Measurements from ENCODE around the gene NASP.

The NASP gene

GRCh38 chr1:45604239-45604638, 20.4 kb downstream of the NASP start:
- TF ChIP-seq CTCF (IDR thresholded peaks at IDR 0.05; ENCODE audit: low read depth, low read length, missing control alignments) = no peak
- DNase-seq (ENCODE audit: low read depth) = no peak
- H3K4me3 ChIP-seq (ENCODE audit: low read depth, low read length) = no peak overlapping the region

GRCh38 chr1:45607404-45608074, 23.7 kb downstream of the NASP start:
- H3K4me3 ChIP-seq (ENCODE audit: low read depth, low read length) = no peak overlapping the region
- no peak for DNase-seq (ENCODE audit: low read depth)
- no peak for TF ChIP-seq CTCF (IDR thresholded peaks at IDR 0.05; ENCODE audit: low read depth, low read length, missing control alignments)

DNA sequence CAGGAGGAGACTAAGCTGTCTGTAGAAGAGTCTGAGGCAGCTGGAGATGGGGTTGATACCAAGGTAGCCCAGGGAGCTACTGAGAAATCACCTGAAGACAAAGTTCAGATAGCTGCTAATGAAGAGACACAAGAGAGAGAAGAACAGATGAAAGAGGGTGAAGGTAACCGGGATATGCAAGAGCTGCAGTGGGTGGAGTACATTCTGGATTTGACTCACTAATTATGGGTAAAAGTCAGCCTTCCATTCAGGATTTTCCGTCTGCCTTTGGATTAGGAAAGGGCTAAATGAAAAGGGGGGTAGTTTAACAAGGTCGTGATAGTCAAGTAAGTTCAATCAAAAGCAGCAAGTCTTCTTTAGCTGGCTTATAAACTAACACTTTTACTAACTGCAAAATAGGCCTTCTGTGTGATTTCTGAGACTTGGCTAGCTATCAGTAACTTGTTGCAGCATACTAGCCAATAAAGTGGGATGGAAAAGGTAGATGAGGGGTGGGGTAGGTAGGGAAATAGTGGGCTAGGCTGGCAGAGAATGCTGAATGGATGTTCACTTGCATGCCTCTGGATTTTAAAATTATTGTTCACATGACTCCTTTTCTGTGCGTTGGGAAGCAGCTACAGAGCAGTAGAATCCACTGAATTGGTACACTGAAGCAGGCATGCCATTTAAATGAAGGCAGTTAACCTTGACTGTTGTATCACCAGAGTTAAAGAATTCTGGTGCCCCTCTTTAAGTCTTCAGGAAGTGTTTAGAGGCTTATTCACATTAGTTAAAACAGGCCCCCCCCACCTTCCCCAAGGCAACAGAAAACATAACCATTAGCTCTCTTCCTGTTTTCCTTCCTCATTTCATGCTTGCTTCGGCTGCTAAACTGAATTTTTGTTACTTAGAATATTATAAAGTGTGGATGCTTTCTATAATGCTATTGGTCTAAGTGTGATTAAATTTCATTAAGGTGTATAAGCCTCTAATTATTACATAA, 24.6 kb downstream of the NASP start:
- no peak for DNase-seq (ENCODE audit: low read depth)
- no peak for TF ChIP-seq CTCF (IDR thresholded peaks at IDR 0.05; ENCODE audit: low read depth, low read length, missing control alignments)
- H3K4me3 ChIP-seq (ENCODE audit: low read depth, low read length) = no peak overlapping the region

- H3K4me3 ChIP-seq (ENCODE audit: low read depth, low read length) = no peak overlapping the region
- no peak for TF ChIP-seq CTCF (IDR thresholded peaks at IDR 0.05; ENCODE audit: low read depth, low read length, missing control alignments)
- DNase-seq (ENCODE audit: low read depth) = no peak
Observed at GRCh38 chr1:45610589-45611226, 26.9 kb downstream of the NASP start.

GRCh38 chr1:45612941-45613579, 29.2 kb downstream of the NASP start:
- no peak overlapping the region for H3K4me3 ChIP-seq (ENCODE audit: low read depth, low read length)
- no peak for DNase-seq (ENCODE audit: low read depth)
- no peak for TF ChIP-seq CTCF (IDR thresholded peaks at IDR 0.05; ENCODE audit: low read depth, low read length, missing control alignments)

- no peak for DNase-seq (ENCODE audit: low read depth)
- no peak overlapping the region for H3K4me3 ChIP-seq (ENCODE audit: low read depth, low read length)
- no peak for TF ChIP-seq CTCF (IDR thresholded peaks at IDR 0.05; ENCODE audit: low read depth, low read length, missing control alignments)
Observed at GRCh38 chr1:45615885-45616284, 32.0 kb downstream of the NASP start.

All from GM12864 (cell line).